Measurements from ENCODE around the gene TMEM184A.

Gene TMEM184A

DNA sequence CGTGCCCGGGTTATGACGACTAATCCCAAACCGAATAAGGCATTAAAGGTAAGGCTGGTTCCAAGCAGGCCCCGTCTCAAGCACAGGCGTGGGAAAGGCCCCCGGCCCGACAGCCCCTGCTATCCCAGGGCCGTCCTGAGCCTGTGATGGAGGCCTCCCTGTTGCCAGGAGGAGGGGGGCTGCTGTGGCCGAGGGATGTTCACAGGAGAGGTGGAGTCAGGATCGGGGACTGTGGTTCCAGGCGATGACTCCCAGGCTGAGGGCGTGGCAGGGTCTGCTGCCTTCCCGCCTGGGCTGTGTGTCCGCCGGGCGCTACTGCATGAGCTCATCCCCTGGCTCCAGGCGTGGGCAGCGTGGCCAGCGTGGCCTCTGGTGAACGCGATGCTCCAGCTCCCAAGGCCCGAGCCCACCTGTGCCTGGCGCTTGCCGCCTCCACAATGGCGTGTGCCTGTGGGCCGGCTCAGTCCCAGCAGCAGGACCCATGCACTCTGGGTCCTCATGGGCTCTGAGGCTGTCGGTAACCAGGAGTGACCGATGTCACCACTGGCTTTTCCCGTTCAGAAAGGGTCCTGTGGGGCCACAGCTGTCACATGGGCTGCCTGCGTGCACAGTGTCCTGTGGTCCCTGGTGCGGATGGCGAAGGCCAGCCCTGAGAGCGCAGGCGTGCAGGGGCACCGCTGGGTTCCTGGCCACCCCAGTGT lies 16.7 kb downstream of the TMEM184A start:
- DNase-seq (ENCODE audit: low read depth) = no peak

DNA sequence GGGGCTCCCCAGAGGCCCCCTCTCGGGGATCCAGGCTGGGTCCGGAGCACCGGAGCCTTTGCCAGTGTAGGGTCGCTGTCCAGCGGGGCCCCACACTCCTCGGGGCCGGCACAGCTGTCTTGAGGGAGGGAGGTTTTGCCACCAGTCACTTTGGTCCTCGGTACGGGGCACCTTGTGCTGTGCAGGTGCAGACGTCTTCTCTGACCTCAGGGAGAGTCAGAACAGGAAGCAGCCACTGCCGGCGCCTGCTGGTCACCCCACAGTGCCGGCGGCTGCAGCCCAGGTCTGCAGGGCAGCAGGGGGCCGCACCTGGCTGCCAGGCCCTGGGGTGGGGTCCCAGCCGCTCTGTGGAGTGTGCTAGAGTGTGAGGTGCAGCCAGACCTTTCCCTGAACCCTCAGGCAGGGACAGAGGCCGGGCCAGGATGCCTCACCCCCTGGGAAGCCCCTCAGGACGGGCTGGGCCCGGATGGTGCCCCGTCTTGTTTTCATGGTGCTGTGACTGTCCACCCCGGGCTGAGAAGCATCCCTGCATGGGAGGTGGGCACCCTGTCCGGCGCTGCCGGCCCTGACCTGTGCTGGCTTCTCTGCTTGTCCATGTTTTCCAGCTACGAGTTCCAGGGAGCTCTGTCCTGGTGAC lies 17.3 kb downstream of the TMEM184A start:
- no peak for DNase-seq (ENCODE audit: low read depth)

DNA sequence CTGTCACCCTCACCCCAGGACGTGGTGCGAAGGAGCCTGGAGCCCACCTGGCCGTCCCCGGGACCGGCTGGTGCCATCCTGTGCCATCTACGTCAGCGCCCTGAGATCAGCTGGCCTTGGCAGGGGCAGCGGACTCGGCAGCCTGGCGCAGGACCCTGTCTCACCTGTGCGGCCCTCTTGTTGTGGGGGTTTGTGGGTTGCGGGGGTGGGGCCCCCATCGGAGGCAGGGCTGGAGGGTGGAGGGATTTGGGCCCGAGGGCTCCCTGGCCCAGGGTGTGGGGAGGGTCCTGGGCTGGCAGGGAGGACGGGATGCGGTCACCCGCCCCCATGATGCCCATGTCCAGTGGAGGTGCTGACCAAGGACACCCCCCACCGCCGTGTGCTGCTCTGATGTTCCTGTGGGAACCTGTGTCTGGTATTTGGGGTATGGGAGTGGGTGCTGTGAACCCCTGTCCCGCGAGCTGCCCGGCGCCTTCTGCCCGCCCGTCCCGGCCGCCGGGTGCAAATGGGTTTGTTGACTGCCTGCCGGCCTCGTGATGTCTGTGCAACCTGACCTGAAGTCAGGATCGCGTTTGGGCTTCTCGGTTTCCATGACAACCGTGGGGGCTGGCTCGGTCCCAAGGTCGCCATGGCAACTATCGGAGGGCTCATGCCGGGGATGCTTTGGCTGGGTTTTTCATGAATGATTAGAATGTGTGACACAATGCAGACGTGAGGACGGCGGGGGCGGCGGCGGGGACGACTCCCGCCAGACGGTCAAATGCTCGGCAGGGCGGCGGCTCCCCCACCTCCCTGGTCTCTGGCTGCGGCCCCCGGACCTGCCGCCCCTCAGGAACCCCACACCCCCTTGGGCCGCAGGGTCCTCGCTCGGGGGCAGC lies 18.2 kb downstream of the TMEM184A start:
- DNase-seq (ENCODE audit: low read depth) = no peak

DNA sequence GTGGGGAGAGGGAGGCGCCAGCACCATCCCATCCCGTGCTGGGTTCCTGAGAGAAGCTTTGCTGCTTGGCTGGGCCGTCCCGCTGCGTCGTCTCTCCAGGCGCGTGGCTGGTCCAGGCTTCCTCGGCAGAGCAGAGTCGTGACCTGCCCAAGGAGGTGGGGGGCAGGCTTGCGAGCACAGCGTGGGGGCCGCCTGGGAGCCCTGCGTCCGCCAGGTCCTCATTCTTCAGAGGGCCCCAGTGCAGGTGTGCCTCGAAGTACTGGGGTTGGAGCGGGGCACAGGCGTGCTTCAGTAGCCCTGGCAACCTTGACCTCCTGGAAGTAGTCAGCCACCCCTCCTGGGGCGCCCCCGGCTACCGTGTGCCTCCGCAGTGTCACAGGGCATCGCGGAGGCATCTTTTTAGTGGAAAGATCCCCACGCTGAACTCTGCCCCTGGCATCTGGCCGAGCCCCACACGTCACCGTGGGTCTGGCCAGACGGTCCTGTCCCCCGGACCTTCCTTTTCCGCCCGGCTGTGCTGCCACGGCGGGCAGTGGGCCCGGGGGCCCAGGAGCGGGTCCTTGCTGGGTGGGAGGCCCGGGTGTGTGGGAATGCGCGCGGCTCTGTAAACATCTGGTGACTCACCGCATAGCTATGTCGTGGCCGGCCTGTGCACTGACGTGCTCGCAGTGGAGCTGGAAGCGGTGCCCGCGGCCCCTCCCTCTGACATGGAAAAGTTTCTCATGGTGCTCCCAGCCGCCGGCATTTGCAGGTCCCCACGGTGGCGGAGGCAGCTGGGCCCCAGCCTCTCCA lies 19.1 kb downstream of the TMEM184A start:
- no peak for DNase-seq (ENCODE audit: low read depth)

DNA sequence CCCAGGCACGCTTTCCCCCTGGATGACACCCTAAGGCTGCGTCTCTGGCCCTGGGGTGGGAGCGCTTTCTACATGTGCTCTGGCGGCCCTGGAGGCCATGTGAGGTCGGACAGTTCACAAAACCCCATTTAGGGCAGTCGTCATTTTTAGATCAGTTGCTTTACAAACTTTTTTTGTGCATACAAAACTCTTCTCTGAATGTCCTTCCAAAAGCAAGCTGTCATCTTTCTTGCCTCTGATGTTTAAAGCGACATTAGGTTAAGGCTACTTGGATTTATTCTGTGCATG lies 19.6 kb downstream of the TMEM184A start:
- DNase-seq (ENCODE audit: low read depth) = no peak

DNA sequence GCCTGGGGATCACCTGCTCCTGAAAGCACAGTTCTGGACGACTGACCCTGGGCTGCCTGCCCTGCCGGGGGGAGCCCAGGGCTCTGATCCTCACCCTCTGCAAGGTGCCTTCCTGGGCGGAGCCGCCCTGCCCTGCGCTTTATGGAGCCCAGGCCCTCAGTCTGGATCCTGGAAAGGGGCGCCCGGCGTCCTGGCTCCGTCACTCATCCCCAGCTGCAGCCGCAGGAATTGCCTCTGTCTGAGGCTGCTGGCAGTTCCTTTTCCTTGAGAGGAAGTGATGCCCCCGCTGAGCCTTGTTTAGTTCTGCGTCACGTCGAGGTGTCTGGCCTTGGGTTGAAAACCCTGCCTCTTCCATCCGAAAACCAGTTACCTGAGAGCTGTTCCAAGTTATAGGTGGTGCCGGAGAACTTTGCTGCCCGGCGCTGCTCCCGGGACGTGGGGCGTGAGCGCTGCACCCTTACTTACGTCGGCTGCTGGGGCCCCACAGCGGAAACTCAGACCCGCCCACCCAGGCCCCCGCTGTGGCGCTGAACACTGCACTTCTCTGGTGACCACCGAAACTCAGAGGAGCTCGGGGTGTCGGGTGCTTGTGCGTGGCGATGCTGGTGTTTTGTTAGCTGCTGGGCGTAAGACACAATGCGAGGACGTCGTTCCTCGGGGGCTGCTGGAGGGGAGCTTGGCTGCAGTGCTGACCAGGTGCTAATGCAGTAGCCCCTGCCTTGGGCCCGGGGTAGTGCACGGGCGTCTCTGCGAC lies 20.1 kb downstream of the TMEM184A start:
- no peak for DNase-seq (ENCODE audit: low read depth)

DNA sequence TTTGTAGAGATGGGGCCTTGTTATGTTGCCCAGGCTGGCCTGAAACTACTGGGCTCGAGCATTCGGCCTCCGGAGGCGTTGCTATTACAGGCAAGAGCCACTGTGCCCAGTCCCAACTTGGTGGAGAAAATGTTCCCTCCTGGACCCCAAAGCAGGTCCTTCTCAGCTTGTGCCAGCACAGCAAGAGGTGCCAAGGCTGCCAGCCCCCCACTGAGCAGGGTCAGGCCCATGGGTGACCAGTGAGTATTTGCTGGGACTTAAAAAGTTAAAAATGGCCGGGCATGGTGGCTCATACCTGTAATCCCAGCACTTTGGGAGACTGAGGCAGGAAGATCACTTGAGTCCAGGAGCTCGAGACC lies 20.9 kb downstream of the TMEM184A start:
- DNase-seq (ENCODE audit: low read depth) = no peak

DNA sequence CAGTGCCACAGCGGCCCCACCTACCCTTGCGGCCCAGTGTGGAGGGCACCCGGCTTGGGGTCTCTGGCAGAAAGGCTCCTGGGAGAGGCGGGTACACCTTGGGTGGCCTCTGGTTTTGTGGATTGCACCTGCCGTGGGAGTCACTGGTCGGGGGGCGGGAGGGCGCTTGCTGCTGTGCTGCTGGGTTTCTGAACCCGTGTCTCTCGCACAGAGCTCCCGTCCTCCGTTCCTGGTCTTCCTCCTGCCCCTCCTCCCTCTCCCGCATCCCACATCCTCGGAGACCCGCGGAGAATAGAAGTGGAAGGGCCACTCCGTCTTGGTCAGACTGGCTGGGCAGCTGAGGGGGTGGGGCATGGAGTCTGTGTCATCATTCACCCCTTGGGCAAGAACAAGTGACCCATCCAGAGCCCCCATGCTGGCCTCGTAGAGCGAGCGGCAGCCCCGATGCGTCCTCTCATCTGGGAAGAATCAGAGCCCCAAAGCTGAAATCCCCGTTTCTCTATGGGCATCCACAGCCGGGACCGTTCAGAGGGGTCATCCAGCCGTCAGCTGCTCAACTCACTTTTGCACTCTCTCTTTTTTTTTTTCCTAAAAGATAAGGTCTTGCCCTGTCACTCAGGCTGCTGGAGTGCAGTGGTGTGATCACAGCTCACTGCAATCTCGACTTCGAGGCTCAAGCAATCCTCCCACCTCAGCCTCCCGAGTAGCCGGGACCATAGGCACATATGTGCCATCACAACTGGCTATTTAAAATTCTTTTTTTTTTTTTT lies 21.5 kb downstream of the TMEM184A start:
- no peak for DNase-seq (ENCODE audit: low read depth)

DNA sequence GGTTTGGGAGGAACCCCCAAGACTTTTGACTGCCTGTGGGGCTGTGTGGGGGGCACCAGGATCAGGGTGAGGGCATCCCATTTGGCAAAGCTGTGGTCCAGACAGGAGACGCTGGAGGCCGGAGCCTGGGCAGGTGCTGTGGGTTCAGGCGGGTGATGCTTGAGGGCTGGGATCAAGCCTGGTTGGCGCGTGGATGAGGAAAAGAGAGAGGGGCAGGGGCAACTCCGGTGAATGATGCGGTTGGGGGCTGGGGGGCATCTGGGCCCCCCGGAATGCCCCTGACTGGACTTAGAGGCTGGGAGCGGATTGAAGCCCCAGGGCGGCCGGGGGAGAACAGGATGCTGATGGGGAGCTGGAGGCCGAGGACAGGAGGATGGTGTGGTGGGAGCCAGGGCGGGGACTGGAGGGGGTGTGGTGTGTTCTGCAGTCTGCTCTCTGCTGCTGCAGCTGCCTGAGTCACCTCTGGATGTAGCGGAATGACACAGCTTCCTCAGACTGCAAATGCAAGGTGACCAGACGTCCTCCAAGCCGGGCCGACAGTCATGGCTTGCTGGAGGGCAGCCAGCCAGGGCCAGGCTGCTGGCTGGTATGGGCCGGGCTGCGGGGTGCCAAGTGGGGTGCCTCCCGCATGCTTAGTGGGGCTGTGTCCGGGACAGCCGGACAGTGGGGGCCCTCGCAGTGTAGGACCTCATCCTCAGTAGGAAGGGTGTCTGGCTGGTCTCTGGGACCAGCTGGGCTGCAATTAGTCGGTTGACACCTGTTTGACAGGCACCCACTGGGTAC lies 22.3 kb downstream of the TMEM184A start:
- DNase-seq (ENCODE audit: low read depth) = no peak

DNA sequence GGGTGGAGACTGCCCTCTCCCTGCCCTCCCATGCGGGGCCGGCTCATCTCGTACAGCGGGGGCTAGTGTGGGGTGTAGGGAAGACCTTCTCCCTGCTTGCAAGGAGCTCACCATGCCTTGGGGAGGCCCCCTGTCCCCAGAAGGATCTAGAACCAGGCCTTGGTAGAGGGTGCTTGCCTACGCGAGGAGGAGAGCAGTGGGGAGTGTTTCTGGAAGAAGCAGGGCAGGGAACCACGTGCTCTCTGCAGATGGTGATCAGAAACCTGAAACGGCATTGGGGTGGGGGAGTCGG lies 22.8 kb downstream of the TMEM184A start:
- no peak for DNase-seq (ENCODE audit: low read depth)

DNA sequence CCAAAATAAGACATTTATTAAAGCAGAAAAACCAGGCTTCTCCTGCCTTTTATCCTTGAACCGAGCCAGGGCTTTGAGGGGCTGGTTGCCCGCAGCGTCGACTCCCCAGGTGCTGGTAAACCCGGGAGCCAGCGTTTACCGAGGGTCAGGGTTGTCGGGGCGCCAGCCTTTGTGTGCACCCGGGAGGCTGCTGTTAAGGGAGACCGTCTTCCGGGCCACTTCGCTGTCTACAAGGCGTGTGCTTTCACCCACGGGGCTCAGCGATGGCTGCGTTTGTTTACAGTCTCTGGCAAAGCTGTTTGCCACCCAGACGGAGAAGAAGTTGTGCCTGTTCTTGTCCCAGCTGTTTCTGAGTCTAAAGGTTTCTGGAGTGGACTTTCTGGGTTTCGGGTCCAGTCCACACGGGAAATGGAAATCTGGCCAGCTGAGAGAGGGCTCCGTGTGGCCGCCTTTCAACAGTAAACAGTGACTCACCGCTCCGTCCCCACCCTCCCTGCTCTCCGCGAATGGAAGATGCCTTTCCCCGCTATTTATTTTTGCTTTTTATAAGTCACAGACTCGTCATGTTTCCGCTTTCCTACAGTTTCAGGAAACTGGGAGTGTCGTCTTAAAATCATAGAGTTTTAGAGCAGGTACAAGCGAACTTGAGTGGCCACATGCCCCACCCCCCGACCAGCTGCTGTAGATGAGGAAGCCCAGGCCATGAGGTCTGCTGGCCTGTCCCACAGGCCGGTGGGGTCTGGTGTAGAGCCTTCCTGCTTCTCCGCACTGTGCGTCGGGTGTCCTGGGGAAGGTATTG lies 23.4 kb downstream of the TMEM184A start:
- peak; percentile 50 for DNase-seq (ENCODE audit: low read depth)

DNA sequence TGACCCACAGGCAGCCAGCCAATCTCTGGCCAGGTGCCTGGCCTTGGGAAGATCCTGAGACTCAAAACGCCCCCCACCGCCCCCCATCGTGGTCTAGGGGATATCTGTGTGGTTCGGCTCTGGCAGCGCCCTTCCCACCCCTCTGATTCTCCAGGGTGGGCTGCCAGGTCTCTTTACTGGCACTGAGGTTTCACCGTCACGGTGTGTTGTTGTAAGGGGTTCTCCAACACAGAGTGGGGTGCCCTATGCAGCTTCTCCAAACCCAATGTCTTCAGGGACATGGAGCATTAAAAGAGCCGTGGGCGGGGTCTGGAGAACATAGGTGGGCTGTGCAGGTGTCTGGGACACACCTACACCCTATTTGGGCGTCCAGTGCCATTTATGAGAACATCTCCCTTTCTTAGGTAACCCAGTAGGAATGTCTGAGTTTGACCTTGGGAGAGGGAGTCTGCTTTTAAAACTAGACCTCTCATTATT lies 24.0 kb downstream of the TMEM184A start:
- DNase-seq (ENCODE audit: low read depth) = no peak

DNA sequence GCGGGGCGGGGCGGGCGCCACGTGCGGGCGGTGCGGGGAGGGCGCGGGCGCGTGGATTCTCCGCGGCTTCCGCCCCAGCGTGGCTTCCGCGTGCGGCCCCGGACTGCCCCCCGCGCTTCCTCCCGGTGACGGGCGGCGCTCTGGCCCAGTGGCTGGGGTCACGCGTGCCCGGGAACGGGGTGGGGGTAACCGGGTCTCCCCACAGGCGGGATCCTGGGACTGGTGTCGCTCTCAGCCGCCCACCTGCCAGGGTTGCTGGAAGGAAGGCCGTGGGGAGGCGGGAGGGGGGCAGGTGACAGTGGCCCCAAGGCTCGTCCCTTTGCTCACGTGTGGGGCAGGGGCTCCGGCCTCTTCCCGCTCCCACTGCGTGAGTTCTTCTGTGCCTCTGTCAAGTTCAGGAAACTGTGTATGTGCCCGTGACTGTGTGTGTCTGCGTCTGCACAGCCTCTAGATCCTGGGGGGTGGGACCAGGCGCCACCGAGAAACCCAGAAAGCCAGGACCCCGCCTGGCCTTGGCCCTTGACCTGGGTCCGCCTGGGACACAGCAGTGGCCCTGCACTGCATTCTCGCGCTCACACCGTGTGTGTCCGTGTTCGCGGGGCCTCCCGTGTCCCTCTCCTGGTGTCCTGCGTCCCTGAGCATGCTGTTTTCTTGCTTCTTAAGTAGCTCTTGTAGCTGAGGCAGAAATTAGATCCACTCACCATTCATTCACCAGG lies 24.6 kb downstream of the TMEM184A start:
- peak; percentile 34 for DNase-seq (ENCODE audit: low read depth)

DNA sequence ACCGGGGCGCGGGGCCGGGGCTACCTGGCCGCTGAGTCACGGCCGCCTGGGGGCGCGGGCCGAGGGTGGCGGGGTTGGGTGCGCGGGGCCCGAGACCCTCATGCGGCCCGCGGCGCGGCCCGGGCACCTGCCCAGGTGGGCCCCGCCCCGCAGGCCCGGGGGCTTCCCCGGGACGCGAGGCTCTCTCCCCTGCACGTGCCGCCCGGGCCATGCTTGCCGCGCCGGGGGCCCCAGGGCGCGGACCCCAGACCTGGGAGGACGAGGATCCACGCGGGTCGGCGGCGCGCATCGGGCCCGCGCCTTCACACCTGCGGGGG lies 25.1 kb downstream of the TMEM184A start:
- DNase-seq (ENCODE audit: low read depth) = no peak

DNA sequence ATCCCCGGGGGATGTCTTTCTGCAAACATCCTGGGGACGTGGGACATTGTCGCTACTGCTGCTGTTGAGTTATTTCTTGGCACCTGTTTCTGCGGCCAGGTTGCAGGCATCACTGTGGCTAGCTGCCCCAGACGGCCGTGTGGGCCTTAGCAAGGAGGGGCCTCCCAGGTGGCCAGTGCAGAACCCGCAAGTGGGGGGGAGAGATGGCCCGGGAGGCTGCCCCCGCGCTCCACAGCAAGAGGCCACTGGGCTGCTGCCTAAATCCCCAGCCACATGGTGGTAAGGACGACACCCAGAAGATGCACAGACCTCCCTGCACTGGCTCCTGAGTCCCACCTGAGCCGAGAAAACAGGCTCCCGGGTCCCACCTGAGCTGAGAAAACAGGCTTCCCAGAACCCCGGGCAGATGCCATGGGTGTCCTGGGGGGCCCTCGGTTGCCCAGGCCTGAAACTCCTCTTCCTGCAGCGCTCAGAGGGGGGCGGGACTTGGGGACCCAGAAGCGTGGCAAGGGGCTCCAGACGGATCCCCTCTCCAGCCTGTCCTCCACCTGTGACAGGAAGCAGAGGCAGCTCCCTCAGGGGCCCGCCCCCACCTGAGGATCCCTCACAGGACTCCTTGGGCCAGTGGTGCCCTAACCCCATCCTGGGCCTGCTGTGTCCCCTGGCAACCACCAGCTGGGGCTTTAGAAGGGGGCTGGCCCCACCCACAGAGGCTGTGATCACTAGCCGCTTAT lies 26.5 kb downstream of the TMEM184A start:
- no peak for DNase-seq (ENCODE audit: low read depth)

DNA sequence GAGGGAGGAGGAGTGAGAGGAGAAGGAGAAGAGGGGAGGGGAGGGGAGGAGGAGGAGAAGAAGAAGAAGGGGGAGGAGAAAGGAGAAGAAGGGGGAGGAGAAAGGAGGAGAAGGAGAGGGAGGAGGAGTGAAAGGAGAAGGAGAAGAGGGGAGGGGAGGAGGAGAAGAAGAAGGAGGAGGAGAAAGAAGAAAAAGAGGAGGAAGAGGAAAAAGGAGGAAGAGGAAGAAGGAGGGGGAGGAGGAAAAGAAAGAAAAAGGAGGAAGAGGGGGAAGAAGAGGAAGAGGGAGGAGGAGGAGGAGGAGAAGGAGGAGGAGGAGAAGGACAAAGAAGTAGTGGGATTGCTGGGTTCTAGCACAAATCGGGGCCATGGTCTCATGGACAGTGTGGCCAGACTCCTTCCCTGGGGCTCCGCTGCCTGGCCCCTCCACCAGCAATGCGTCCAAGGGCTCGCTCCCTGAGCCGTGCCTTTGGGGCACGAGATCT lies 29.7 kb downstream of the TMEM184A start:
- DNase-seq (ENCODE audit: low read depth) = no peak

DNA sequence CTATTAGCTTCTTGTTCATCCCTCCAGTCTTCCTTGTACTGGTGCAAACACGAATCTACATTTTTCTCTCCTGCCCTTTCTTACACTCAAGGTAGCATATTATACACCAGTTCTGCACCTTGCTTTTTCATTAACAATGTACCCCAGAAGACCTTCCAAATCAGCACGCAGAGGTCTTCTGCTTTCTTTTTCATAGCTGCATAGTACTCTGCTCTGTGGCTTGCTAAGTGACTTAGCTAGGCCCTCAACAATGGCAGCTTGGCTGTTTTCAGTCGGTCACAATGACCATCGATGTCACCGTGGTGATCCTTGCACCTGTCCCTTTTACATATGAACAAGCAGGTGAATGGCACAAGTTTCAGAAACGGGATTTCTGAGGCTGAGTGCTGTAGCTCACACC lies 30.6 kb downstream of the TMEM184A start:
- no peak for DNase-seq (ENCODE audit: low read depth)

DNA sequence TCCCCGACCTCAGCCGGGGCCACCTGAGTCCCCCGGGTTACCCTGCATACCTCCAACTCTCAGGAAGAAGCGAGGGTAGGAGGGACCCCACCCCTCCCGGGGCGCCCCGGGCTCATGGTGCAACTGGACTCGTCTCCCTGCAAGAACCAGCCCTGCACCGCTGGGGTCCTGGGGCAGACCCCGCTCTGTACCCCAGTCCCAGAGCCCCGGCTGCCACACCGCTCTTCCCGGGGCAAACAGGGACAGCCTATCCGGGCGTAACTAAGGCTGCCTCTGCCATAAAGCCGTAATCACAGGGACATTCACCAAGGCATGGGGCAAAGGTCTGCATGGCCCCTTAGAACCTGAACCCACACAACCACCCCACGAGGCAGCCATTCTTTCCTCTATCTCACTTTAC lies 32.2 kb downstream of the TMEM184A start:
- DNase-seq (ENCODE audit: low read depth) = no peak
